Hepatocyte (in vitro differentiated cells): ENCODE data around the gene AQR. TPM values are rescaled to one million over a fixed set of nuclear protein-coding genes. Genes with fewer than 3 reads are reported as not detected.

Experiments
- DNase-seq: peaks from one replicate; pipeline ENCODE4 v3.0.0-alpha.2; 2016; ENCODE audit warnings: low spot score
- H2AFZ ChIP-seq: fragments of 200-600 bp; sonication (generic); 2 replicates; pipeline ENCODE4 v1.6.0; 2016; ENCODE audit warnings: antibody characterized with exemption, mild to moderate bottlenecking
- H3K27ac ChIP-seq: fragments of 200-600 bp; sonication (generic); 2 replicates; pipeline ENCODE4 v1.5.1; 2016; ENCODE audit warnings: mild to moderate bottlenecking
- H3K27me3 ChIP-seq: fragments of 200-600 bp; sonication (generic); 2 replicates; pipeline ENCODE4 v1.6.1; 2016
- H3K36me3 ChIP-seq: fragments of 200-600 bp; sonication (generic); replicated peaks from 2 replicates; pipeline ENCODE4 v1.5.1; 2016; ENCODE audit warnings: low read depth; ENCODE audit not compliant: insufficient read depth
- H3K4me1 ChIP-seq: fragments of 200-600 bp; sonication (generic); 2 replicates; pipeline ENCODE4 v1.5.1; 2016; ENCODE audit warnings: mild to moderate bottlenecking, moderate library complexity; ENCODE audit not compliant: insufficient read depth
- H3K4me2 ChIP-seq: fragments of 200-600 bp; sonication (generic); 2 replicates; pipeline ENCODE4 v1.6.0; 2016
- H3K4me3 ChIP-seq: fragments of 200-600 bp; sonication (generic); 2 replicates; pipeline ENCODE4 v1.5.1; 2016; ENCODE audit warnings: mild to moderate bottlenecking
- H3K79me2 ChIP-seq: fragments of 200-600 bp; sonication (generic); 2 replicates; pipeline ENCODE4 v1.6.0; 2017; ENCODE audit warnings: mild to moderate bottlenecking
- H3K9me2 ChIP-seq: fragments of 200-600 bp; sonication (generic); replicated peaks from 2 replicates; pipeline ENCODE4 v1.6.0; 2017; ENCODE audit warnings: mild to moderate bottlenecking; ENCODE audit not compliant: insufficient read depth
- H3K9me3 ChIP-seq: fragments of 200-600 bp; sonication (generic); 2 replicates; pipeline ENCODE4 v1.5.1; 2016; ENCODE audit warnings: low read depth, mild to moderate bottlenecking
- H4K20me1 ChIP-seq: fragments of 200-600 bp; sonication (generic); 2 replicates; pipeline ENCODE4 v1.6.0; 2016; ENCODE audit warnings: mild to moderate bottlenecking; ENCODE audit not compliant: insufficient read depth, poor library complexity, severe bottlenecking
- EZH2 ChIP-seq: fragments of 200-600 bp; sonication (generic); IDR thresholded peaks from 2 replicates; pipeline ENCODE4 v1.6.1; 2016; ENCODE audit warnings: antibody characterized with exemption, mild to moderate bottlenecking, borderline replicate concordance
- EZH2phosphoT487 ChIP-seq: fragments of 200-600 bp; sonication (generic); IDR thresholded peaks from one replicate; pipeline ENCODE4 v1.6.1; 2018; ENCODE audit warnings: antibody characterized with exemption, mild to moderate bottlenecking, low read depth, moderate library complexity; ENCODE audit not compliant: unreplicated experiment, severe bottlenecking
- WGBS: methylation state at CpG from one replicate; pipeline ENCODE4 v1.1.6; 2016; ENCODE audit warnings: low lambda C conversion rate; ENCODE audit errors: missing lambda C conversion rate; 5-methylcytosine and 5-hydroxymethylcytosine counted together
- polyA plus RNA-seq: library from polyadenylated mRNA; unstranded; fragments of >200 nt; fragmentation: Nextera tagmentation; extraction: Ambion mirVana; gene quantifications from 2 replicates; pipeline ENCODE4 v1.2.1, GENCODE V29; 2016
- total RNA-seq: library from RNA; depleted of rRNA; stranded (reverse); fragments of >200 nt; gene quantifications from 2 replicates; pipeline ENCODE4 v1.2.3, GENCODE V29; 2014
- TF ChIP-seq, protein P1 (sequence below): fragments of 200-600 bp; sonication (generic); IDR thresholded peaks from 2 replicates; pipeline ENCODE4 v1.5.1; 2016; ENCODE audit warnings: antibody characterized with exemption, mild to moderate bottlenecking; ENCODE audit not compliant: poor library complexity

Gene AQR
- total and polyA plus RNA-seq, 2 experiments from 2014 or later: 15.3 to 39.8 TPM

DNA sequence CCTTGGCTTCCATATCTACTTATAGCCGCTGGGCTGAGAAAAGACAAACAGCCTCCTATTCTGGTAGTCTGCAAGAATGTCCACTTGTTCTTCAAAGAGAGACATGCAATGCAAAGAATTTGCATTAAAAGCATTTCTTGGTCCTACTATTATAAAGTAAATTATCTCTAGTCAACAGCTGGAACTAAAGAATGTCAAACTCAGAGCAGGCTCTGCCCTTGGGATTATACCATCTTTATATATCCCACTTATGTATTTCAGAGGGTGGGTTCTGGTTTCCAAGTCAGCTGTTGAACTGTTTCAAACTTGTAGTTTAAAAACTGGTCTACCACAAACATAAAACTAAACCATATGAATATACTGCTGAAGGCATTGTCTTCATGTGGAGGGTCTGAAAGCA is 167.2 kb downstream of the AQR start:
- TF ChIP-seq EZH2phosphoT487 (no peak), EZH2 (no peak)
- TF ChIP-seq, protein P1, sequence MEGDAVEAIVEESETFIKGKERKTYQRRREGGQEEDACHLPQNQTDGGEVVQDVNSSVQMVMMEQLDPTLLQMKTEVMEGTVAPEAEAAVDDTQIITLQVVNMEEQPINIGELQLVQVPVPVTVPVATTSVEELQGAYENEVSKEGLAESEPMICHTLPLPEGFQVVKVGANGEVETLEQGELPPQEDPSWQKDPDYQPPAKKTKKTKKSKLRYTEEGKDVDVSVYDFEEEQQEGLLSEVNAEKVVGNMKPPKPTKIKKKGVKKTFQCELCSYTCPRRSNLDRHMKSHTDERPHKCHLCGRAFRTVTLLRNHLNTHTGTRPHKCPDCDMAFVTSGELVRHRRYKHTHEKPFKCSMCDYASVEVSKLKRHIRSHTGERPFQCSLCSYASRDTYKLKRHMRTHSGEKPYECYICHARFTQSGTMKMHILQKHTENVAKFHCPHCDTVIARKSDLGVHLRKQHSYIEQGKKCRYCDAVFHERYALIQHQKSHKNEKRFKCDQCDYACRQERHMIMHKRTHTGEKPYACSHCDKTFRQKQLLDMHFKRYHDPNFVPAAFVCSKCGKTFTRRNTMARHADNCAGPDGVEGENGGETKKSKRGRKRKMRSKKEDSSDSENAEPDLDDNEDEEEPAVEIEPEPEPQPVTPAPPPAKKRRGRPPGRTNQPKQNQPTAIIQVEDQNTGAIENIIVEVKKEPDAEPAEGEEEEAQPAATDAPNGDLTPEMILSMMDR: no peak
- Histone ChIP-seq H3K4me2 (no peak overlapping the region), H3K9me2 (no peaks in the 10 kb centered on the region), H4K20me1 (no peaks in the 10 kb centered on the region), H3K79me2 (no peaks in the 10 kb centered on the region), H3K4me1 (peaks cover 15% of the 10 kb centered on the region), H3K9me3 (no peaks in the 10 kb centered on the region), H3K27ac (no peak overlapping the region), H3K4me3 (no peak overlapping the region), H2AFZ (no peak overlapping the region), H3K27me3 (no peaks in the 10 kb centered on the region), H3K36me3 (no peaks in the 10 kb centered on the region)
- no peak for DNase-seq
- 88% methylated on average over 1 of the region's 1 CpG for WGBS

Other genes with a start within 250 kb of the AQR start
- gene GJD2, start 214.7 kb downstream of the AQR start, total RNA-seq: 0.07 TPM in 1 of 2 replicates, not detected in the other
- gene GJD2, start 214.7 kb downstream of the AQR start, polyA plus RNA-seq: not detected in 2 replicates
- gene ACTC1, start 174.2 kb downstream of the AQR start, total RNA-seq: 0.96 and 1.7 TPM in 2 replicates
- 4.7 and 5.0 TPM in 2 replicates for gene ACTC1, start 174.2 kb downstream of the AQR start, polyA plus RNA-seq
- gene ZNF770, start 18.5 kb upstream of the AQR start, total RNA-seq: 31.2 and 34.8 TPM in 2 replicates
- gene ZNF770, start 18.5 kb upstream of the AQR start, polyA plus RNA-seq: 32.6 and 32.8 TPM in 2 replicates
- not detected in 2 replicates for gene NANOGP8, start 115.6 kb upstream of the AQR start, total RNA-seq
- 0.59 TPM in 1 of 2 replicates, not detected in the other for gene NANOGP8, start 115.6 kb upstream of the AQR start, polyA plus RNA-seq